NCI-H2171 treated with DMSO at 0.1 percent for 48 hours (cell line): Measurements from ENCODE around the gene ERLEC1.
A peak's percentile ranks its signal among the peaks of the same experiment; 100 is the strongest.
"Not testable (repeated sequence)": the region's sequence is repeated elsewhere in the genome, so short reads cannot be mapped to it uniquely, and the experiment has no call there.

Experiments used
- DNase-seq: peaks from one replicate; lab custom pipeline; 2025; lab: John Stamatoyannopoulos, UW

ERLEC1 gene

GRCh38 chr2:53786705-53787613, at the start of gene ERLEC1, which contains the start of gene ASB3:
Gene ERLEC1 (plus strand): TSS chr2:53787044. CDS start chr2:53787211, 167 bp downstream.
Gene ASB3 (minus strand): TSS chr2:53786953. CDS start chr2:53765572, 21,381 bp downstream.
- peak; percentile 92 for DNase-seq

DNA sequence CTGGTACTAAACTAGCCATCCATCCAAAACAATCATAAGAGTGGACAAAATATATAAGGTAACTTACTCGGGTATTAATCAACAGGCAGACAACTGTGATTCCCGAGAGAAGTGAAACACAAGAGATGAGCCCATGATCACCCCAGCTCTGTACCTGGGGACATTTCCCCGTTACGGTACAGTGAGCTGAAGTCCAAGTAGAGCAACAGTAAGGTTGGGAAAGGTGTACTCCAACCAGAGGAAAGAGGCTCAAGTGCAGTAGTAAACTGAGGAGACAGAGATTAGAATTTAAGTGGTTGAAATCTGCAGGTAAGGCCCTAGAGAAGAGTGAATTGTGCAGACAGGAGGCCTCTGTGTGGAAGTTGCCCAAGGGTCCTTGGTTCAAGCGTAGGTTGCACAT, 49.8 kb upstream of the ERLEC1 start:
- no peak for DNase-seq

GRCh38 chr2:53739032-53739431, 47.8 kb upstream of the ERLEC1 start:
- no peak for DNase-seq

DNA sequence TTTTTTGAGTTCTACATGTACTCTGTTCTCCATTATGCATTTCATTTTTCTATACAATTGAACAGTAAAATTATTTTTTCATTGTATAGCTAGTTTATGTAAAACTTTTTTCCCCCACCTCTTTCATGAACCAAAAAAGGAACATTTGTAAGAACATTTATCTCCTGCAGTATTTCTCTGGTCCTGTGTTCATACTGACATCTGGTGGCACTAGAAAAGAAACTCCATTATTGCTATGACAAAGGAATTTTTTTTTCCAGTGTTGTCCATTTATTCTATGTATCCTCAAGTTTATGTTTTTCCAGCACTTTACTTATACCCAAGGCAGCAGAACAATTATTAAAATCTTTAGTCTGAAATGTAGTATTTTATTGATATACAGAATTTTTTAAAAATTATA, 46.7 kb upstream of the ERLEC1 start:
- peak; percentile 70 for DNase-seq

GRCh38 chr2:53744395-53745065, 42.3 kb upstream of the ERLEC1 start:
- no peak for DNase-seq

- DNase-seq, result no peak
Observed at GRCh38 chr2:53750041-53750768, 36.6 kb upstream of the ERLEC1 start.

GRCh38 chr2:53751728-53752127, 35.1 kb upstream of the ERLEC1 start:
- DNase-seq, result no peak

- DNase-seq, result no peak
Observed at GRCh38 chr2:53752385-53752784, 34.5 kb upstream of the ERLEC1 start.

- DNase-seq, result peak; percentile 15
Observed at GRCh38 chr2:53753041-53753440, 33.8 kb upstream of the ERLEC1 start.

DNA sequence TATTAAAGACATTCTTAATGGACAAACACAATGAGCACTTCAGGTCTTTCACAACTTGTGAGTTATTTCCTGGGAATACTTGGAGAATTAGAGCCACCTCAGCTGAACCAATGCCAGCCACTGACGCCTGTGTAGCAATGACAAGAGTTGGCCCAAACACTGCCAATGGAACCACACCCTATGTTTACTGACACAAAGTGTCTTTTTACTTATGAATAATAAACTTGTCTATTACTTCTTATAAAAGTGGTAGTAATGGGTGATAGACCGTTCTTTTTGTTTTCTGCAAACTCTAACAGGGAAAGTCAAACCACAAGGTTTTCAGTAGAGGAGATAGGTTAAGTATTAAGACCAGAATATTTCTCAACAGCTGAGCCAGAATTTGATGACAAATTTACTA, 31.7 kb upstream of the ERLEC1 start:
- no peak for DNase-seq

GRCh38 chr2:53756644-53757043, 30.2 kb upstream of the ERLEC1 start:
- no peak for DNase-seq

GRCh38 chr2:53757206-53757605, 29.6 kb upstream of the ERLEC1 start:
- DNase-seq, result not testable (repeated sequence)

- no peak for DNase-seq
Observed at GRCh38 chr2:53765767-53766166, 21.1 kb upstream of the ERLEC1 start.

GRCh38 chr2:53767405-53768241, 19.2 kb upstream of the ERLEC1 start, which contains the start of gene CHAC2:
Gene CHAC2 (plus strand): TSS chr2:53767804. CDS start chr2:53767887, 83 bp downstream.
- DNase-seq, result peak; percentile 96

GRCh38 chr2:53768242-53768542, 18.7 kb upstream of the ERLEC1 start:
- peak; percentile 87 for DNase-seq

DNA sequence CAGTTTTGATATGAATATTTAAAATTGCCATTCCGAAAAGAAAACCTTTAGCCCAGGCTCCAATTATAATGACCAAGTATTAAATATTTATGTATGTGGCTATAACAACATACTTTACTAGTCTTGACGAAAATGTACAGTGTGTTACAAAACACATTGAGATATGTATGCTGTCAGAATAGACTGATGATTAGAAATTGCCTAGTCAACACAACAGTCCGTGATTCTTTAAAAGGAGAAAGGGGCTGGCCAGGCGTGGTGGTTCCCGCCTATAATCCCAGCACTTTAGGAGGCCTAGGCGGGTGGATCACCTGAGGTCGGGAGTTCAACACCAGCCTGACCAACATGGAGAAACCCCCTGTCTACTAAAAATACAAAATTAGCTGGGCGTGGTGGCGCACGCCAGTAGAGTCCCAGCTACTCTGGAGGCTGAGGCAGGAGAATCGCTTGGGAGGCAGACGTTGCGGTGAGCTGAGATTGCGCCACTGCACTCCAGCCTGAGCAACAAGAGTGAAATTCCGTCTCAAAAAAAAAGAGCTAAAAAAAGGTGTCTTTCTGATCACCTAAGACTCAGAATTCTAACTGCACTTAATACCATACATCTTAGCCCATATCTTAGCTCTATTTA, 17.4 kb upstream of the ERLEC1 start:
- no peak for DNase-seq

- DNase-seq, result no peak
Observed at GRCh38 chr2:53770264-53770663, 16.6 kb upstream of the ERLEC1 start.

DNA sequence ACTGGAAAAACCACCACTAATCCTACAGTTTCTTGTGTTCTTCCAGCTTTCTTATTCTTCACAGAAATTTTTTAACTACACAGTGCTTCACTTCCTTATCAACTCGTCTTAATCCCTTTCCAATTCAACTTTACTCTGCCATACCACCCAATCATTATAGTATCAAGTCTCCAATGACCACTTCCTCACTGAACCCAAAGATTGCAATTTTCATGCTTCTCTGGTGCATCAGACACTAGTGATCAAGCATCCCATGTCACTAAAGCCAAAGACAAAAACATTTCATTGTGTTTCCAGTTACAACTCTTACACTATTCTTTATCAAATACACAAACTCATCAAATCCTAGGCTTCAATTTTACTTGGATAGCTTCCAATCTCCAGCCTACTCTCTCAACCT, 9.7 kb upstream of the ERLEC1 start:
- DNase-seq, result no peak

GRCh38 chr2:53778536-53779162, 8.2 kb upstream of the ERLEC1 start:
- DNase-seq, result no peak

DNA sequence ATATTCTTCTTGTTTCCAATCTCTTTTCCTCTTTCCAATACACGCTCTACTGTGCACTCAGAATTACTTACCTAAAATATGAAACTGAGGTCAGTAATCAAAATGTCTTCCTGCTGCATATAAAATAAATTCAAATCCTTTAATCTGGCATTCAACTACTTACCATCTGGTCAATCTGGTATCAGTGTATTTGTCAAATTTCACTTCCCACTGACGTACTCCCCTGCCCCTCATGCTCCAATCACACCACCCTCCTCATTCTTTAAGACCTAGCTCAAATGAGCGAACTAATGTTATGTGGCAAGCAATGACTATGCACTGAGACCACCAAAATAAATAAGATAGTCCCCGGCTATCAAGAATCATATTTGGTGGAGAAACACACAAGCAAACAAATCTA, 6.8 kb upstream of the ERLEC1 start:
- DNase-seq, result no peak

- no peak for DNase-seq
Observed at GRCh38 chr2:53782676-53783075, 4.2 kb upstream of the ERLEC1 start.
